ENCODE results near the gene MLLT11.

The MLLT11 gene

GRCh38 chr1:151054971-151055547, 5.1 kb upstream of the MLLT11 start:
- Histone ChIP-seq H3K9me3 (ENCODE audit: control insufficient read depth in 2 of 2, low read length in 2 of 2) (no peaks in the 10 kb centered on the region), H3K36me3 (ENCODE audit: control insufficient read depth in 2 of 2, insufficient read depth in 2 of 2, low read length in 2 of 2) (peaks cover 38 to 44% of the 10 kb centered on the region in 2 donors), H3K4me3 (ENCODE audit: low read length in 2 of 2) (peak overlapping the region in 1 of 2 donors; percentile 98), H3K27ac (ENCODE audit: low read depth in 2 of 2, low read length in 2 of 2) (peak overlapping the region; percentile 89 to 96), H3K27me3 (ENCODE audit: control insufficient read depth in 2 of 2, insufficient read depth in 2 of 2, low read length in 2 of 2) (no peaks in the 10 kb centered on the region), H3K4me1 (ENCODE audit: control insufficient read depth in 2 of 2, insufficient read depth in 2 of 2, low read length in 2 of 2) (peaks cover 32 to 42% of the 10 kb centered on the region in 2 donors), H3K9ac (ENCODE audit: low read depth in 1 of 2, low read length in 2 of 2) (no peak overlapping the region)

- Histone ChIP-seq H3K27ac (ENCODE audit: low read depth in 2 of 2, low read length in 2 of 2) (peak overlapping the region; percentile 89 to 96), H3K9ac (ENCODE audit: low read depth in 1 of 2, low read length in 2 of 2) (peak overlapping the region in 1 of 2 donors; percentile 48), H3K4me3 (ENCODE audit: low read length in 2 of 2) (peak overlapping the region; percentile 44 to 98), H3K9me3 (ENCODE audit: control insufficient read depth in 2 of 2, low read length in 2 of 2) (no peaks in the 10 kb centered on the region), H3K27me3 (ENCODE audit: control insufficient read depth in 2 of 2, insufficient read depth in 2 of 2, low read length in 2 of 2) (no peaks in the 10 kb centered on the region), H3K4me1 (ENCODE audit: control insufficient read depth in 2 of 2, insufficient read depth in 2 of 2, low read length in 2 of 2) (peaks cover 32 to 43% of the 10 kb centered on the region in 2 donors), H3K36me3 (ENCODE audit: control insufficient read depth in 2 of 2, insufficient read depth in 2 of 2, low read length in 2 of 2) (peaks cover 35 to 44% of the 10 kb centered on the region in 2 donors)
These were observed 4.6 kb upstream of the MLLT11 start for GRCh38 chr1:151055581-151055980.

GRCh38 chr1:151056149-151056548, 4.0 kb upstream of the MLLT11 start:
- peak overlapping the region; percentile 89 to 96 for H3K27ac ChIP-seq (ENCODE audit: low read depth in 2 of 2, low read length in 2 of 2)
- H3K27me3 ChIP-seq (ENCODE audit: control insufficient read depth in 2 of 2, insufficient read depth in 2 of 2, low read length in 2 of 2), result no peaks in the 10 kb centered on the region
- H3K4me3 ChIP-seq (ENCODE audit: low read length in 2 of 2), result peak overlapping the region; percentile 44 to 98
- H3K9me3 ChIP-seq (ENCODE audit: control insufficient read depth in 2 of 2, low read length in 2 of 2), result no peaks in the 10 kb centered on the region
- H3K9ac ChIP-seq (ENCODE audit: low read depth in 1 of 2, low read length in 2 of 2), result peak overlapping the region; percentile 18 to 48
- H3K36me3 ChIP-seq (ENCODE audit: control insufficient read depth in 2 of 2, insufficient read depth in 2 of 2, low read length in 2 of 2), result peaks cover 34 to 43% of the 10 kb centered on the region in 2 donors
- peaks cover 32 to 43% of the 10 kb centered on the region in 2 donors for H3K4me1 ChIP-seq (ENCODE audit: control insufficient read depth in 2 of 2, insufficient read depth in 2 of 2, low read length in 2 of 2)

- H3K4me3 ChIP-seq (ENCODE audit: low read length in 2 of 2), result peak overlapping the region; percentile 89 to 98
- H3K27me3 ChIP-seq (ENCODE audit: control insufficient read depth in 2 of 2, insufficient read depth in 2 of 2, low read length in 2 of 2), result no peaks in the 10 kb centered on the region
- peak overlapping the region; percentile 89 to 97 for H3K9ac ChIP-seq (ENCODE audit: low read depth in 1 of 2, low read length in 2 of 2)
- H3K9me3 ChIP-seq (ENCODE audit: control insufficient read depth in 2 of 2, low read length in 2 of 2), result no peaks in the 10 kb centered on the region
- H3K36me3 ChIP-seq (ENCODE audit: control insufficient read depth in 2 of 2, insufficient read depth in 2 of 2, low read length in 2 of 2), result peaks cover 20 to 21% of the 10 kb centered on the region in 2 donors
- peaks cover 32 to 40% of the 10 kb centered on the region in 2 donors for H3K4me1 ChIP-seq (ENCODE audit: control insufficient read depth in 2 of 2, insufficient read depth in 2 of 2, low read length in 2 of 2)
- peak overlapping the region; percentile 89 to 96 for H3K27ac ChIP-seq (ENCODE audit: low read depth in 2 of 2, low read length in 2 of 2)
These were observed 1.5 kb upstream of the MLLT11 start for GRCh38 chr1:151058692-151059091.

- Histone ChIP-seq H3K4me1 (ENCODE audit: control insufficient read depth in 2 of 2, insufficient read depth in 2 of 2, low read length in 2 of 2) (peaks cover 32 to 40% of the 10 kb centered on the region in 2 donors), H3K27me3 (ENCODE audit: control insufficient read depth in 2 of 2, insufficient read depth in 2 of 2, low read length in 2 of 2) (no peaks in the 10 kb centered on the region), H3K27ac (ENCODE audit: low read depth in 2 of 2, low read length in 2 of 2) (peak within 1 kb of the TSS; percentile 89 to 96), H3K9ac (ENCODE audit: low read depth in 1 of 2, low read length in 2 of 2) (peak within 1 kb of the TSS; percentile 89 to 97), H3K36me3 (ENCODE audit: control insufficient read depth in 2 of 2, insufficient read depth in 2 of 2, low read length in 2 of 2) (peaks cover 14 to 15% of the 10 kb centered on the region in 2 donors), H3K9me3 (ENCODE audit: control insufficient read depth in 2 of 2, low read length in 2 of 2) (no peaks in the 10 kb centered on the region), H3K4me3 (ENCODE audit: low read length in 2 of 2) (peak within 1 kb of the TSS; percentile 89 to 98)
These were observed 839 bp upstream of the MLLT11 start, which contains the start of gene CDC42SE1 for GRCh38 chr1:151059109-151060006. CDC42SE1 (minus strand) TSS chr1:151059622; CDS start chr1:151055730, 3,892 bp downstream.

GRCh38 chr1:151060657-151061421, 642 bp downstream of the MLLT11 start:
- H3K27ac ChIP-seq (ENCODE audit: low read depth in 2 of 2, low read length in 2 of 2), result peak overlapping the region in 1 of 2 donors; percentile 24
- peaks cover 22 to 29% of the 10 kb centered on the region in 2 donors for H3K4me1 ChIP-seq (ENCODE audit: control insufficient read depth in 2 of 2, insufficient read depth in 2 of 2, low read length in 2 of 2)
- H3K9ac ChIP-seq (ENCODE audit: low read depth in 1 of 2, low read length in 2 of 2), result no peak overlapping the region
- H3K36me3 ChIP-seq (ENCODE audit: control insufficient read depth in 2 of 2, insufficient read depth in 2 of 2, low read length in 2 of 2), result peaks cover 0 to under 1% of the 10 kb centered on the region in 2 donors
- H3K9me3 ChIP-seq (ENCODE audit: control insufficient read depth in 2 of 2, low read length in 2 of 2), result no peaks in the 10 kb centered on the region
- no peaks in the 10 kb centered on the region for H3K27me3 ChIP-seq (ENCODE audit: control insufficient read depth in 2 of 2, insufficient read depth in 2 of 2, low read length in 2 of 2)
- peak overlapping the region; percentile 89 to 98 for H3K4me3 ChIP-seq (ENCODE audit: low read length in 2 of 2)

GRCh38 chr1:151061704-151062103, 1.5 kb downstream of the MLLT11 start:
- Histone ChIP-seq H3K27ac (ENCODE audit: low read depth in 2 of 2, low read length in 2 of 2) (no peak overlapping the region), H3K4me1 (ENCODE audit: control insufficient read depth in 2 of 2, insufficient read depth in 2 of 2, low read length in 2 of 2) (peaks cover 13 to 21% of the 10 kb centered on the region in 2 donors), H3K9me3 (ENCODE audit: control insufficient read depth in 2 of 2, low read length in 2 of 2) (no peaks in the 10 kb centered on the region), H3K27me3 (ENCODE audit: control insufficient read depth in 2 of 2, insufficient read depth in 2 of 2, low read length in 2 of 2) (no peaks in the 10 kb centered on the region), H3K36me3 (ENCODE audit: control insufficient read depth in 2 of 2, insufficient read depth in 2 of 2, low read length in 2 of 2) (no peaks in the 10 kb centered on the region), H3K9ac (ENCODE audit: low read depth in 1 of 2, low read length in 2 of 2) (no peak overlapping the region), H3K4me3 (ENCODE audit: low read length in 2 of 2) (no peak overlapping the region)

- Histone ChIP-seq H3K27ac (ENCODE audit: low read depth in 2 of 2, low read length in 2 of 2) (no peak overlapping the region), H3K9ac (ENCODE audit: low read depth in 1 of 2, low read length in 2 of 2) (no peak overlapping the region), H3K36me3 (ENCODE audit: control insufficient read depth in 2 of 2, insufficient read depth in 2 of 2, low read length in 2 of 2) (no peaks in the 10 kb centered on the region), H3K4me1 (ENCODE audit: control insufficient read depth in 2 of 2, insufficient read depth in 2 of 2, low read length in 2 of 2) (peaks cover 7 to 10% of the 10 kb centered on the region in 2 donors), H3K9me3 (ENCODE audit: control insufficient read depth in 2 of 2, low read length in 2 of 2) (no peaks in the 10 kb centered on the region), H3K27me3 (ENCODE audit: control insufficient read depth in 2 of 2, insufficient read depth in 2 of 2, low read length in 2 of 2) (no peaks in the 10 kb centered on the region), H3K4me3 (ENCODE audit: low read length in 2 of 2) (no peak overlapping the region)
These were observed 2.7 kb downstream of the MLLT11 start for GRCh38 chr1:151062741-151063371.

GRCh38 chr1:151065089-151065645, 5.0 kb downstream of the MLLT11 start:
- no peak overlapping the region for H3K9ac ChIP-seq (ENCODE audit: low read depth in 1 of 2, low read length in 2 of 2)
- H3K4me1 ChIP-seq (ENCODE audit: control insufficient read depth in 2 of 2, insufficient read depth in 2 of 2, low read length in 2 of 2), result peaks cover 0 to under 1% of the 10 kb centered on the region in 2 donors
- no peaks in the 10 kb centered on the region for H3K27me3 ChIP-seq (ENCODE audit: control insufficient read depth in 2 of 2, insufficient read depth in 2 of 2, low read length in 2 of 2)
- no peaks in the 10 kb centered on the region for H3K9me3 ChIP-seq (ENCODE audit: control insufficient read depth in 2 of 2, low read length in 2 of 2)
- H3K4me3 ChIP-seq (ENCODE audit: low read length in 2 of 2), result no peak overlapping the region
- no peak overlapping the region for H3K27ac ChIP-seq (ENCODE audit: low read depth in 2 of 2, low read length in 2 of 2)
- no peaks in the 10 kb centered on the region for H3K36me3 ChIP-seq (ENCODE audit: control insufficient read depth in 2 of 2, insufficient read depth in 2 of 2, low read length in 2 of 2)

Measured in mucosa of rectum (tissue), 2 donors.